ENCODE data around the gene ZNF521.

DNA sequence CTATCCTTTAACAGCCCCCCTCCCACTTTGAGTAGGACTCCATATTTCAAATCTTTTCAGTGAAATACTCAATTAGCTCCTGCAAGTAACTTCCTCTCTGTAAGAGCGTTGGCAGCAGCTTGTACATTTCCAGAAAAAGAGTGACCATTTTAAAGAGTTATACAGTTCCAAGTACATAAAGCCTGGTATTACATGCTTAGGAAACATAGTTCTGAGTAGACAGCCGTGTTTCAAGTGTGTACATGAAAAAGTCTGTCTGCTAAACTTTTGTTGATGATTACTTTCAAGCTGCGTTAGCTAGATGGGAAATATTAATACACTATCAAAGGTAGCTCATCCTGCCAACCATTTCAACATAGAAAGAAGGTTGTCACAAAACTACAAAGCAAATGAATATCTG lies 112.8 kb downstream of the ZNF521 start:
- TF ChIP-seq, protein P1, sequence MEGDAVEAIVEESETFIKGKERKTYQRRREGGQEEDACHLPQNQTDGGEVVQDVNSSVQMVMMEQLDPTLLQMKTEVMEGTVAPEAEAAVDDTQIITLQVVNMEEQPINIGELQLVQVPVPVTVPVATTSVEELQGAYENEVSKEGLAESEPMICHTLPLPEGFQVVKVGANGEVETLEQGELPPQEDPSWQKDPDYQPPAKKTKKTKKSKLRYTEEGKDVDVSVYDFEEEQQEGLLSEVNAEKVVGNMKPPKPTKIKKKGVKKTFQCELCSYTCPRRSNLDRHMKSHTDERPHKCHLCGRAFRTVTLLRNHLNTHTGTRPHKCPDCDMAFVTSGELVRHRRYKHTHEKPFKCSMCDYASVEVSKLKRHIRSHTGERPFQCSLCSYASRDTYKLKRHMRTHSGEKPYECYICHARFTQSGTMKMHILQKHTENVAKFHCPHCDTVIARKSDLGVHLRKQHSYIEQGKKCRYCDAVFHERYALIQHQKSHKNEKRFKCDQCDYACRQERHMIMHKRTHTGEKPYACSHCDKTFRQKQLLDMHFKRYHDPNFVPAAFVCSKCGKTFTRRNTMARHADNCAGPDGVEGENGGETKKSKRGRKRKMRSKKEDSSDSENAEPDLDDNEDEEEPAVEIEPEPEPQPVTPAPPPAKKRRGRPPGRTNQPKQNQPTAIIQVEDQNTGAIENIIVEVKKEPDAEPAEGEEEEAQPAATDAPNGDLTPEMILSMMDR (conservative IDR thresholded peaks at IDR 0.05; ENCODE audit: low read length) = no peak
- TF ChIP-seq EZH2phosphoT487 (IDR thresholded peaks at IDR 0.05; ENCODE audit: borderline replicate concordance, low read depth, low read length) = no peak

Data from OCI-LY7 (cell line).